Endothelial cell of umbilical vein (primary cell): ENCODE results near the gene ZDHHC11. TPM values are rescaled to one million over a fixed set of nuclear protein-coding genes. Genes with fewer than 3 reads are reported as not detected.

Experiments
- BruUV-seq: library from RNA; stranded (reverse); fragments of 400-500 nt; replicated peaks from 2 replicates; lab custom pipeline; 2021; lab: Mats Ljungman, UMichigan
- CTCF ChIA-PET: fragments of 300-600, 350-600 bp; sonication (Branson Sonifier 250); formaldehyde crosslinking; loops from one replicate; lab custom pipeline; 2021; ENCODE audit warnings: antibody characterized with exemption, inconsistent platforms; lab: Charles Lee
- POLR2A ChIA-PET: fragments of 300-600, 350-600 bp; sonication (Branson Sonifier 250); formaldehyde crosslinking; loops from one replicate; lab custom pipeline; 2021; ENCODE audit warnings: antibody characterized with exemption, inconsistent platforms; lab: Charles Lee
- DNase-seq: peaks from one replicate; pipeline ENCODE4 v3.0.0-alpha.2; 2011; ENCODE audit warnings: low read depth, low spot score
- FAIRE-seq: peaks from 2 replicates; lab custom pipeline; 2011; peaks lifted over from hg19 to GRCh38; lab: Jason Lieb, UNC
- H2AFZ ChIP-seq: 2 replicates; pipeline ENCODE4 v1.6.0; 2012; ENCODE audit warnings: low read depth, low read length, control low read depth, inconsistent platforms
- H3K27ac ChIP-seq: 2 replicates; pipeline ENCODE4 v1.5.1; 2011; ENCODE audit warnings: low read depth, mild to moderate bottlenecking, control low read depth, low read length, moderate library complexity; ENCODE audit not compliant: insufficient read depth
- H3K27me3 ChIP-seq, 2 experiments: 2 replicates each; pipeline versions ENCODE4 v1.6.0 to v1.6.1; 2011; ENCODE audit warnings: low read length in 2 of 2, mixed read lengths in 1 of 2; ENCODE audit not compliant: control insufficient read depth in 2 of 2, insufficient read depth in 2 of 2
- H3K36me3 ChIP-seq, 2 experiments: 2 replicates in 1 of 2; 3 replicates in 1 of 2; pipeline ENCODE4 v1.5.1; 2011; ENCODE audit warnings: low read length in 2 of 2, mild to moderate bottlenecking in 1 of 2, moderate library complexity in 1 of 2; ENCODE audit not compliant: control insufficient read depth in 2 of 2, insufficient read depth in 2 of 2; ENCODE audit errors: extremely low read depth in 1 of 2
- H3K4me1 ChIP-seq: 3 replicates; pipeline ENCODE4 v1.5.1; 2011; ENCODE audit warnings: mild to moderate bottlenecking, low read length; ENCODE audit not compliant: control insufficient read depth, insufficient read depth; ENCODE audit errors: extremely low read depth
- H3K4me2 ChIP-seq: 2 replicates; pipeline ENCODE4 v1.6.1; 2011; ENCODE audit warnings: low read length, control low read depth, mixed read lengths; ENCODE audit not compliant: insufficient read depth
- H3K4me3 ChIP-seq, 3 experiments: fragments of 200-600 bp in 1 of 3; sonication (generic), shearing (Covaris generic) in 1 of 3; replicated peaks in 1 of 3; 2 replicates each; pipeline ENCODE4 v1.5.1; 2011 to 2016; ENCODE audit warnings: control low read depth in 3 of 3, low read length in 3 of 3, mild to moderate bottlenecking in 2 of 3, inconsistent platforms in 1 of 3, low read depth in 1 of 3, moderate library complexity in 1 of 3; ENCODE audit not compliant: insufficient read depth in 1 of 3
- H3K79me2 ChIP-seq: 2 replicates; pipeline ENCODE4 v1.6.0; 2012; ENCODE audit warnings: low read length, inconsistent platforms; ENCODE audit not compliant: control insufficient read depth, insufficient read depth
- H3K9ac ChIP-seq: replicated peaks from 2 replicates; pipeline ENCODE3; 2011; ENCODE audit warnings: low read length, control low read depth; ENCODE audit not compliant: insufficient read depth; ENCODE audit errors: extremely low read depth
- H3K9me1 ChIP-seq: replicated peaks from 3 replicates; pipeline ENCODE4 v1.6.0; 2011; ENCODE audit warnings: mild to moderate bottlenecking, low read length; ENCODE audit not compliant: control insufficient read depth, insufficient read depth; ENCODE audit errors: extremely low read depth
- H3K9me3 ChIP-seq: replicated peaks from 2 replicates; pipeline ENCODE4 v1.5.1; 2012; ENCODE audit warnings: low read length, inconsistent platforms; ENCODE audit not compliant: control insufficient read depth, insufficient read depth
- H4K20me1 ChIP-seq: replicated peaks from 2 replicates; pipeline ENCODE3; 2011; ENCODE audit warnings: mild to moderate bottlenecking, low read length; ENCODE audit not compliant: control insufficient read depth, insufficient read depth; ENCODE audit errors: extremely low read depth
- EZH2 ChIP-seq: IDR thresholded peaks from 2 replicates; pipeline ENCODE4 v1.6.1; 2012; ENCODE audit warnings: borderline replicate concordance, low read depth, mild to moderate bottlenecking, moderate library complexity, low read length, inconsistent platforms; ENCODE audit not compliant: severe bottlenecking
- FOS ChIP-seq: IDR thresholded peaks from 2 replicates; pipeline ENCODE4 v1.6.1; 2011; ENCODE audit warnings: mild to moderate bottlenecking, low read length, moderate library complexity, borderline replicate concordance; ENCODE audit not compliant: insufficient read depth
- GATA2 ChIP-seq: IDR thresholded peaks from 2 replicates; pipeline ENCODE4 v1.7.0; 2011; ENCODE audit warnings: low read depth, mild to moderate bottlenecking, moderate library complexity, mixed read lengths, low read length; ENCODE audit not compliant: insufficient read length, insufficient read depth
- JUN ChIP-seq: IDR thresholded peaks from 2 replicates; pipeline ENCODE4 v1.6.1; 2011; ENCODE audit warnings: borderline replicate concordance, low read depth; ENCODE audit not compliant: insufficient read length, insufficient read depth
- MYC ChIP-seq: IDR thresholded peaks from one replicate; pipeline ENCODE4 v1.6.1; 2011; ENCODE audit warnings: mild to moderate bottlenecking, low read depth, low read length
- POLR2A ChIP-seq: IDR thresholded peaks from 2 replicates; pipeline ENCODE4 v1.6.1; 2012; ENCODE audit warnings: low read depth, mild to moderate bottlenecking, control low read depth, low read length
- POLR2AphosphoS5 ChIP-seq: IDR thresholded peaks from 2 replicates; pipeline ENCODE4 v1.6.1; 2012; ENCODE audit warnings: low read depth, mild to moderate bottlenecking, control low read depth, low read length, moderate library complexity; ENCODE audit not compliant: insufficient read depth
- dilution Hi-C: fragments of 300-500 bp; cut with MboI; formaldehyde crosslinking; loops from one replicate; pipeline ENCODE4 v1.15.0; 2019; ENCODE audit warnings: low sequenced_read_pairs; ENCODE audit not compliant: extremely low pct_ligation_motif_present
- intact Hi-C: fragments of 100-400 bp; cut with micrococcal nuclease; formaldehyde crosslinking; loops from one replicate; pipeline ENCODE4 v1.10.0; 2022
- polyA plus RNA-seq, 4 experiments: library from polyadenylated mRNA; depleted of rRNA in 3 of 4; stranded (reverse) in 3 of 4; unstranded in 1 of 4; fragments of >200 nt; gene quantifications; 2 replicates each; pipeline versions ENCODE4 v1.2.1 to v1.2.3, GENCODE V29; 2011 to 2012; ENCODE audit warnings: missing spikeins in 1 of 4
- total RNA-seq: library from RNA; stranded (reverse); gene quantifications from 2 replicates; pipeline ENCODE4 v1.2.3, GENCODE V29; 2021
- TF ChIP-seq, protein P1 (sequence below): IDR thresholded peaks from 2 replicates; pipeline ENCODE4 v1.6.1; 2011; ENCODE audit not compliant: insufficient read depth, insufficient read length
- TF ChIP-seq, protein P2 (sequence below), 2 donors: IDR thresholded peaks; 1 replicate in 1 of 2; 2 replicates in 1 of 2; pipeline ENCODE4 v1.5.1; 2011; ENCODE audit warnings: low read length in 2 of 2, mild to moderate bottlenecking in 2 of 2, moderate library complexity in 2 of 2, control low read depth in 1 of 2, inconsistent platforms in 1 of 2, low read depth in 1 of 2; ENCODE audit not compliant: insufficient read depth in 1 of 2; ENCODE audit errors: extremely low read depth in 1 of 2

Gene ZDHHC11
- total and polyA plus RNA-seq, 2 donors (not counting 3 experiments of a cell fraction or from before 2014, with no cell fraction given), result 0.35 to 4.4 TPM

DNA sequence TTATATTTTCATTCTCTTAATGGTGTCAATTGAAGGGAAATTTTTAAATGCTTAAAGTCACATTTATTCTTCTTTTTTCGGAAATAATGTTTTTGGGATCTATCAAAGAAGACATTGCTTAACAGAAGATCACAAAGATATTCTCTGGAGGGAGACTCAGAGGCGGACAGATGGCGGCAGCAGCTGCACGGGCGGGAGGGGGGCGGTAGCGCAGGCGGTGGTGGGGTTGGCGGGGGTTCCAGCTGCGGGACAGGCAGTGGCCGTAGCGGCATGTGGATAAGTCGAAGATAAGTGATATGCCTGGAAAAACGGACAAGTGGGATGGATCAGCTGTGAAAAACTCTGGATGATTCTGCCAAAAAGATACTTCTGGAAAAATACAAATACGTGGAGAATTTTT is 34.6 kb downstream of the ZDHHC11 start:
- Histone ChIP-seq H2AFZ (no peak overlapping the region), H3K4me3 (no peak overlapping the region), H3K9me3 (no peaks in the 10 kb centered on the region), H3K9ac (no peak overlapping the region), H3K27me3 (no peaks in the 10 kb centered on the region), H4K20me1 (no peaks in the 10 kb centered on the region), H3K36me3 (no peaks in the 10 kb centered on the region), H3K79me2 (no peaks in the 10 kb centered on the region), H3K9me1 (no peaks in the 10 kb centered on the region), H3K4me2 (no peak overlapping the region), H3K27ac (no peak overlapping the region), H3K4me1 (no peaks in the 10 kb centered on the region)
- intact Hi-C loops (no loop called here), dilution Hi-C loops (no loop called here)
- no TSS peak for BruUV-seq
- ChIA-PET CTCF (no interaction called here), POLR2A (no interaction called here)
- no peak for DNase-seq
- no peak for FAIRE-seq
- no peak for TF ChIP-seq POLR2A
- TF ChIP-seq, protein P1, sequence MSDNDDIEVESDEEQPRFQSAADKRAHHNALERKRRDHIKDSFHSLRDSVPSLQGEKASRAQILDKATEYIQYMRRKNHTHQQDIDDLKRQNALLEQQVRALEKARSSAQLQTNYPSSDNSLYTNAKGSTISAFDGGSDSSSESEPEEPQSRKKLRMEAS, result no peak
- no peak for TF ChIP-seq FOS
- TF ChIP-seq POLR2AphosphoS5, result no peak
- no peak for TF ChIP-seq MYC
- no peak for TF ChIP-seq EZH2
- TF ChIP-seq GATA2, result no peak
- TF ChIP-seq JUN, result no peak
- TF ChIP-seq, protein P2, sequence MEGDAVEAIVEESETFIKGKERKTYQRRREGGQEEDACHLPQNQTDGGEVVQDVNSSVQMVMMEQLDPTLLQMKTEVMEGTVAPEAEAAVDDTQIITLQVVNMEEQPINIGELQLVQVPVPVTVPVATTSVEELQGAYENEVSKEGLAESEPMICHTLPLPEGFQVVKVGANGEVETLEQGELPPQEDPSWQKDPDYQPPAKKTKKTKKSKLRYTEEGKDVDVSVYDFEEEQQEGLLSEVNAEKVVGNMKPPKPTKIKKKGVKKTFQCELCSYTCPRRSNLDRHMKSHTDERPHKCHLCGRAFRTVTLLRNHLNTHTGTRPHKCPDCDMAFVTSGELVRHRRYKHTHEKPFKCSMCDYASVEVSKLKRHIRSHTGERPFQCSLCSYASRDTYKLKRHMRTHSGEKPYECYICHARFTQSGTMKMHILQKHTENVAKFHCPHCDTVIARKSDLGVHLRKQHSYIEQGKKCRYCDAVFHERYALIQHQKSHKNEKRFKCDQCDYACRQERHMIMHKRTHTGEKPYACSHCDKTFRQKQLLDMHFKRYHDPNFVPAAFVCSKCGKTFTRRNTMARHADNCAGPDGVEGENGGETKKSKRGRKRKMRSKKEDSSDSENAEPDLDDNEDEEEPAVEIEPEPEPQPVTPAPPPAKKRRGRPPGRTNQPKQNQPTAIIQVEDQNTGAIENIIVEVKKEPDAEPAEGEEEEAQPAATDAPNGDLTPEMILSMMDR (IDR thresholded peaks at IDR 0.05; ENCODE audit: extremely low read depth in 1 of 2, insufficient read depth in 1 of 2, low read depth in 1 of 2, low read length in 2 of 2), result no peak
